Liver (tissue), 3 donors: ENCODE results near the gene ZNF212.

ENCODE experiments used
- ATF3 ChIP-seq: IDR thresholded peaks from 2 replicates; pipeline ENCODE4 v1.6.1; 2016; ENCODE audit warnings: antibody characterized with exemption
- CTCF ChIP-seq: fragments of 150-350 bp; IDR thresholded peaks from 2 replicates; pipeline ENCODE4 v1.5.1; 2017; ENCODE audit warnings: improper control_type of control experiment, low read depth, low read length; ENCODE audit not compliant: missing input control
- GABPA ChIP-seq, 2 donors: IDR thresholded peaks in 1 of 2; conservative IDR thresholded peaks in 1 of 2; 2 replicates each; pipeline ENCODE4 v1.6.1; 2016; ENCODE audit warnings: antibody characterized with exemption in 2 of 2, mild to moderate bottlenecking in 1 of 2, moderate library complexity in 1 of 2
- JUND ChIP-seq, 2 donors: IDR thresholded peaks; 2 replicates each; pipeline ENCODE4 v1.6.1; 2016; ENCODE audit warnings: antibody characterized with exemption in 2 of 2
- MAX ChIP-seq: IDR thresholded peaks from 2 replicates; pipeline ENCODE4 v1.6.1; 2016; ENCODE audit warnings: antibody characterized with exemption
- RAD21 ChIP-seq, 2 donors: IDR thresholded peaks; 2 replicates each; pipeline ENCODE4 v1.6.1; 2016; ENCODE audit warnings: antibody characterized with exemption in 2 of 2, mild to moderate bottlenecking in 2 of 2
- REST ChIP-seq: IDR thresholded peaks from 2 replicates; pipeline ENCODE4 v1.6.1; 2016; ENCODE audit warnings: antibody characterized with exemption, mild to moderate bottlenecking
- SP1 ChIP-seq: IDR thresholded peaks from 2 replicates; pipeline ENCODE4 v1.6.1; 2018; ENCODE audit warnings: antibody characterized with exemption, mild to moderate bottlenecking
- TAF1 ChIP-seq: conservative IDR thresholded peaks from 2 replicates; pipeline ENCODE4 v1.6.1; 2016; ENCODE audit warnings: antibody characterized with exemption, mild to moderate bottlenecking
- YY1 ChIP-seq: IDR thresholded peaks from 2 replicates; pipeline ENCODE4 v1.6.1; 2016; ENCODE audit warnings: antibody characterized with exemption, mild to moderate bottlenecking
- ZBTB33 ChIP-seq: IDR thresholded peaks from 2 replicates; pipeline ENCODE4 v1.6.1; 2016; ENCODE audit warnings: antibody characterized with exemption
- donor health status: healthy.
- donor health status: healthy.

- no peak for TF ChIP-seq CTCF
- no peak for TF ChIP-seq YY1
- no peak for TF ChIP-seq GABPA (IDR thresholded peaks at IDR 0.05 in 1 of 2, conservative IDR thresholded peaks at IDR 0.05 in 1 of 2)
- no peak for TF ChIP-seq ATF3
- no peak for TF ChIP-seq RAD21 (IDR thresholded peaks at IDR 0.05)
- no peak for TF ChIP-seq REST
- no peak for TF ChIP-seq TAF1
- TF ChIP-seq SP1: no peak
- TF ChIP-seq ZBTB33: no peak
- no peak for TF ChIP-seq MAX
- no peak for TF ChIP-seq JUND (IDR thresholded peaks at IDR 0.05)
Observed at GRCh38 chr7:149297034-149297755, 57.7 kb downstream of the ZNF212 start.
